GM12878 (cell line): ENCODE data around the gene GOPC. TPM values are rescaled to one million over a fixed set of nuclear protein-coding genes. Genes with fewer than 3 reads are reported as not detected.

Experiments
- ATAC-seq: fragments of 200-7000 bp; cut with Tn5 transposase; 3 replicates; pipeline ENCODE4 v1.9.1; 2020; ENCODE audit warnings: mild to moderate bottlenecking, moderate library complexity
- BruUV-seq: library from RNA; stranded (reverse); fragments of 400-500 nt; replicated peaks from 2 replicates; lab custom pipeline; 2021; lab: Mats Ljungman, UMichigan
- CTCF ChIA-PET: fragments of 300-600 bp; sonication (Branson Sonifier 250); formaldehyde crosslinking; extraction: SDS; loops from one replicate; lab custom pipeline; 2021; ENCODE audit warnings: inconsistent platforms; lab: Yijun Ruan, JAX
- POLR2A ChIA-PET: fragments of 350-600 bp; formaldehyde crosslinking; extraction: SDS; loops from one replicate; lab custom pipeline; 2021; ENCODE audit warnings: inconsistent platforms; lab: Charles Lee
- RAD21 ChIA-PET: fragments of 300-600 bp; sonication (Branson Sonifier 250); formaldehyde crosslinking; loops from one replicate; lab custom pipeline; 2023; ENCODE audit warnings: antibody characterized with exemption; ENCODE audit not compliant: unreplicated experiment; lab: Charles Lee
- SMC1A ChIA-PET: fragments of 300-600 bp; sonication (Branson Sonifier 250); formaldehyde crosslinking; loops from one replicate; lab custom pipeline; 2023; ENCODE audit not compliant: unreplicated experiment, uncharacterized antibody; lab: Charles Lee
- DNase-seq: peaks from one replicate; pipeline ENCODE4 v3.0.0-alpha.2; 2011; ENCODE audit warnings: low read depth, low spot score
- FAIRE-seq: peaks from 3 replicates; lab custom pipeline; 2011; peaks lifted over from hg19 to GRCh38; lab: Jason Lieb, UNC
- H2AFZ ChIP-seq: 2 replicates; pipeline ENCODE4 v1.6.0; 2011; ENCODE audit warnings: low read depth, low read length, control low read depth; ENCODE audit not compliant: control insufficient read depth
- H3K27ac ChIP-seq: 2 replicates; pipeline ENCODE4 v1.5.1; 2011; ENCODE audit warnings: control low read depth; ENCODE audit not compliant: control insufficient read depth, insufficient read depth
- H3K27me3 ChIP-seq, 2 experiments: replicated peaks in 1 of 2; 2 replicates each; pipeline versions ENCODE4 v1.6.0 to v1.6.1; 2011; ENCODE audit warnings: low read length in 1 of 2; ENCODE audit not compliant: control insufficient read depth in 2 of 2, insufficient read depth in 2 of 2
- H3K36me3 ChIP-seq, 2 experiments: 2 replicates each; pipeline ENCODE4 v1.5.1; 2011; ENCODE audit warnings: low read length in 1 of 2; ENCODE audit not compliant: control insufficient read depth in 2 of 2, insufficient read depth in 2 of 2
- H3K4me1 ChIP-seq: 2 replicates; pipeline ENCODE4 v1.6.1; 2011; ENCODE audit warnings: mild to moderate bottlenecking, low read length, moderate library complexity, mixed read lengths; ENCODE audit not compliant: control insufficient read depth, insufficient read depth
- H3K4me2 ChIP-seq: 2 replicates; pipeline ENCODE4 v1.6.0; 2011; ENCODE audit warnings: control low read depth; ENCODE audit not compliant: control insufficient read depth, insufficient read depth
- H3K4me3 ChIP-seq: fragments of 200-600 bp; sonication (generic); 2 replicates; pipeline ENCODE4 v1.5.1; 2016
- H3K79me2 ChIP-seq: 2 replicates; pipeline ENCODE4 v1.6.0; 2011; ENCODE audit warnings: low read length; ENCODE audit not compliant: control insufficient read depth, insufficient read depth
- H3K9ac ChIP-seq: 2 replicates; pipeline ENCODE4 v1.8.0; 2011; ENCODE audit warnings: low read length, control low read depth, mixed read lengths; ENCODE audit not compliant: control insufficient read depth, insufficient read depth
- H3K9me3 ChIP-seq: replicated peaks from 3 replicates; pipeline ENCODE4 v1.5.1; 2011; ENCODE audit warnings: mild to moderate bottlenecking, low read length; ENCODE audit not compliant: control insufficient read depth, insufficient read depth
- H4K20me1 ChIP-seq: 2 replicates; pipeline ENCODE4 v1.6.0; 2011; ENCODE audit not compliant: control insufficient read depth, insufficient read depth
- CREM ChIP-seq: IDR thresholded peaks from 2 replicates; pipeline ENCODE4 v1.6.1; 2014; ENCODE audit warnings: antibody characterized with exemption, low read depth
- E2F4 ChIP-seq: IDR thresholded peaks from 2 replicates; pipeline ENCODE4 v1.6.1; 2012; ENCODE audit warnings: low read depth, low read length, improper control_type of control experiment
- EED ChIP-seq: sonication (generic); IDR thresholded peaks from 2 replicates; pipeline ENCODE4 v1.6.1; 2016; ENCODE audit warnings: antibody characterized with exemption, low read depth
- HSF1 ChIP-seq: fragments of 150-350 bp; IDR thresholded peaks from 2 replicates; pipeline ENCODE4 v1.6.1; 2014; ENCODE audit warnings: mild to moderate bottlenecking, low read depth, low read length
- MEF2A ChIP-seq: IDR thresholded peaks from 2 replicates; pipeline ENCODE4 v1.6.1; 2011; ENCODE audit warnings: low read depth, mild to moderate bottlenecking, low read length, moderate library complexity; ENCODE audit not compliant: insufficient read depth
- MTA2 ChIP-seq: fragments of 450-650 bp; IDR thresholded peaks from 2 replicates; pipeline ENCODE4 v1.6.1; 2016; ENCODE audit warnings: low read depth, mild to moderate bottlenecking, moderate library complexity
- NFIC ChIP-seq: IDR thresholded peaks from 2 replicates; pipeline ENCODE4 v1.6.1; 2012; ENCODE audit warnings: low read depth, mild to moderate bottlenecking, inconsistent platforms, low read length, moderate library complexity
- NR2F1 ChIP-seq: fragments of 450-650 bp; conservative IDR thresholded peaks from 2 replicates; pipeline ENCODE4 v1.6.1; 2017; ENCODE audit warnings: mild to moderate bottlenecking
- RAD51 ChIP-seq: fragments of 450-650 bp; IDR thresholded peaks from 2 replicates; pipeline ENCODE4 v1.6.1; 2016; ENCODE audit warnings: moderate library complexity, mild to moderate bottlenecking, inconsistent platforms
- ZNF384 ChIP-seq: IDR thresholded peaks from 2 replicates; pipeline ENCODE4 v1.6.1; 2012; ENCODE audit warnings: low read depth, mild to moderate bottlenecking, low read length, improper control_type of control experiment, borderline replicate concordance
- WGBS: methylation state at CpG from one replicate; pipeline ENCODE4 v1.1.6; 2016; ENCODE audit warnings: low lambda C conversion rate; ENCODE audit not compliant: insufficient replicate concordance, insufficient coverage; ENCODE audit errors: missing lambda C conversion rate; 5-methylcytosine and 5-hydroxymethylcytosine counted together
- in situ Hi-C: fragments of 300-500 bp; cut with MboI; formaldehyde crosslinking; loops from 9 replicates; pipeline ENCODE4 v1.14.3; 2018; ENCODE audit warnings: mixed read lengths
- intact Hi-C: fragments of 100-400 bp; cut with micrococcal nuclease; formaldehyde crosslinking; loops from one replicate; pipeline ENCODE4 v1.14.2; 2022; ENCODE audit not compliant: unreplicated experiment
- polyA plus RNA-seq, 11 experiments: library from polyadenylated mRNA; depleted of rRNA in 4 of 11; unstranded in 6 of 11; stranded (reverse) in 5 of 11; fragments of >200 nt; fragmentation: Nextera tagmentation in 4 of 11; fragmentation: Illumina TruSeq in 1 of 11; extraction: Ambion mirVana in 4 of 11; extraction: Trizol in 1 of 11; gene quantifications; 1 replicate in 1 of 11; 2 replicates in 10 of 11; pipeline versions ENCODE4 v1.2.1 to v1.2.3, GENCODE V29; 2011 to 2016; ENCODE audit warnings: inconsistent platforms in 2 of 11, missing spikeins in 2 of 11, low read depth in 1 of 11
- total RNA-seq, 4 experiments: library from RNA; depleted of rRNA in 3 of 4; stranded (reverse); fragments of >200 nt in 3 of 4; fragmentation: Illumina TruSeq in 1 of 4; extraction: Trizol in 1 of 4; gene quantifications; 2 replicates each; pipeline versions ENCODE4 v1.2.1 to v1.2.3, GENCODE V29; 2013 to 2021
- TF ChIP-seq, protein P1 (sequence below): IDR thresholded peaks from 2 replicates; pipeline ENCODE4 v1.6.1; 2012; ENCODE audit warnings: low read length, inconsistent platforms

The GOPC gene
- total and polyA plus RNA-seq, 10 of the 15 experiments (the other 5 are each of a cell fraction or from before 2014, with no cell fraction given), result 5.8 to 28.5 (median 18.0) TPM

DNA sequence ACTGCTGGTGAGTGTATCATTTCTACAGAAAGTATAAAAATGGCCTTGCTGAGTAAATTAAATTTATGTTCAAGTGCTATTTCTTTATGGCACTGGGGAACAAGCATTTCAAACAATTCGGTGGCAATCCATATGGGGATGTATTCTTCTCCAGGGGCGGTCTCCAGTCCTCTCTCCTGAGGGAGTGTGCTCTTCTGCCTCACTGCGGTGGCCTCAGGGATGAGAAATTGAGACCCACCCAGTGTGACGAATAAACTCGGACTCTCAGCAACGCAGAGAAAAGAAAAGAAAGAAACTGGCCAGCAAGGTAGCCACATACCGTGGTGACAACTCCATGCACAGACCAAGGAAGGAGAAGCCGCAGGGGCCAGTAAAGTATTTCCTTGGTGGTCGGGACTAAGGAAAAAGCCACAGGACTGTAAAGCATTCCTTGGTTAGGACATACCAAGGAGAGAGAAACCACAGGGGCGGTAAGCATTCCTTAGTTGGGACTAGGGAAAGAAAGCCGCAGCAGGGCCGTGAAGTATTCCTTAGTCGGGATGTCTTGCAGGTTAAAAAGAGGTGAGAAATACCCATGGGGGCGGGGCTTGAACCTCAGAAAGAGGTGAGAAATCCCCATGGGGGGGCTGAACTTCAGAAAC is 13.6 kb upstream of the GOPC start:
- ChIA-PET RAD21 (no interaction called here), SMC1A (no interaction called here), POLR2A (no interaction called here), CTCF (no interaction called here)
- no peak overlapping the region for H2AFZ ChIP-seq
- H3K4me2 ChIP-seq, result no peak overlapping the region
- H3K79me2 ChIP-seq, result no peaks in the 10 kb centered on the region
- 0 out of 2 replicates have a peak, but pooled peaks cover 3% of the 10 kb centered on the region for H3K4me1 ChIP-seq
- peaks cover 7% of the 10 kb centered on the region; the same call in 2 of the 3 replicates for H3K9me3 ChIP-seq
- TF ChIP-seq E2F4, result no peak
- intact Hi-C loops, result no loop called here
- no peak for DNase-seq
- H3K27ac ChIP-seq, result peak overlapping the region; percentile 66
- WGBS, result 64% methylated on average over 14 of the region's 14 CpGs
- FAIRE-seq, result no peak
- in situ Hi-C loops, result no loop called here
- H4K20me1 ChIP-seq, result no peaks in the 10 kb centered on the region
- H3K9ac ChIP-seq, result no peak overlapping the region
- no peaks in the 10 kb centered on the region for H3K27me3 ChIP-seq
- ATAC-seq, result no peak
- no peaks in the 10 kb centered on the region for H3K36me3 ChIP-seq
- no TSS peak for BruUV-seq
- no peak overlapping the region for H3K4me3 ChIP-seq

DNA sequence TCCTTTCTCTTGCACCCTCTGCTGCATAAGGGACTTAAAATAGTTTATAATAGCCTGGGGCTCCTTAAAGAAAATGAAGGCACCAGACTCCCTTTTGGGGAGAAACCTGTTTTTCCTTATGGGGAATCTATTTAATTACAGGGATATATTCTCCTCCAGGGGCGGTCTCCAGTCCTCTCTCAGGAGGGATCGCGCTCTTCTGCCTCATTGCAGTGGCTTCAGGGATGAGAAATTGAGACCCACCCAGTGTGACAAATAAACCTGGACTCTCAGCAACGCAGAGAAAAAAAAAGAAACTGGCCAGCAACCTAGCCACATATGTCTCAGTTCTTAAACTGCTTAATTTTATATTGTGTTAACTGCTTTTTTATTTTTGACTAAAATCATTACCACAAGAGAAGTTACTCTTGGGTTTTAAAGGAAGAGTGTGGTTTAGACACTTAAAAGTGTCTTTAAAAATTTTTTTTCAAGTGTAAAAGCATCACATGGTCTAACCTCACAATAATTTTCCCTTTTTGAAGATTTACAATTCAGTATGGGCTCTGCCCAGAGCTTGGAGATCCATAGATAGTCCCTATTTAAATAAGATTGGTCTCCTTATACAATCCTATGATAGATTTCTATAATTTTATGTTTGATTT is 11.7 kb upstream of the GOPC start:
- no peak for FAIRE-seq
- 0 out of 2 replicates have a peak, but pooled peaks have one; percentile 6 for TF ChIP-seq MEF2A
- TF ChIP-seq EED, result no peak
- peak; percentile 35; the same call in 1 of the 2 replicates for TF ChIP-seq MTA2
- TF ChIP-seq ZNF384, result peak; percentile 51; the same call in 1 of the 2 replicates
- TF ChIP-seq, protein P1, sequence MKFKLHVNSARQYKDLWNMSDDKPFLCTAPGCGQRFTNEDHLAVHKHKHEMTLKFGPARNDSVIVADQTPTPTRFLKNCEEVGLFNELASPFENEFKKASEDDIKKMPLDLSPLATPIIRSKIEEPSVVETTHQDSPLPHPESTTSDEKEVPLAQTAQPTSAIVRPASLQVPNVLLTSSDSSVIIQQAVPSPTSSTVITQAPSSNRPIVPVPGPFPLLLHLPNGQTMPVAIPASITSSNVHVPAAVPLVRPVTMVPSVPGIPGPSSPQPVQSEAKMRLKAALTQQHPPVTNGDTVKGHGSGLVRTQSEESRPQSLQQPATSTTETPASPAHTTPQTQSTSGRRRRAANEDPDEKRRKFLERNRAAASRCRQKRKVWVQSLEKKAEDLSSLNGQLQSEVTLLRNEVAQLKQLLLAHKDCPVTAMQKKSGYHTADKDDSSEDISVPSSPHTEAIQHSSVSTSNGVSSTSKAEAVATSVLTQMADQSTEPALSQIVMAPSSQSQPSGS, result peak; percentile 30; the same call in 1 of the 2 replicates
- TF ChIP-seq NFIC, result peak; percentile 44; the same call in 1 of the 2 replicates
- TF ChIP-seq NR2F1, result no peak
- peak; percentile 62 for TF ChIP-seq RAD51
- TF ChIP-seq HSF1, result no peak
- TF ChIP-seq CREM, result no peak

More for the DNA sequence above, 11.7 kb upstream of the GOPC start:
- ChIA-PET POLR2A (no interaction called here), CTCF (interaction anchor here (1.3 kb wide), 1 partner anchor 10 kb away, joined by 8 read pairs; no protein-coding TSS in a partner anchor), RAD21 (no interaction called here), SMC1A (interaction anchor here (0.6 to 1.4 kb wide), 3 partner anchors 12 to 1360 kb away, joined by 3 to 5 read pairs (median 3); no protein-coding TSS in a partner anchor)
- peaks cover 7% of the 10 kb centered on the region; the same call in 2 of the 3 replicates for H3K9me3 ChIP-seq
- 0 out of 2 replicates have a peak overlapping the region, but pooled peaks have one; percentile 12 for H2AFZ ChIP-seq
- ATAC-seq, result peak; percentile 45
- no peak for DNase-seq
- BruUV-seq, result no TSS peak
- no peak overlapping the region for H3K4me3 ChIP-seq
- no peaks in the 10 kb centered on the region for H3K79me2 ChIP-seq
- WGBS, result 75% methylated on average over 4 of the region's 4 CpGs
- no peaks in the 10 kb centered on the region for H3K27me3 ChIP-seq
- no peak overlapping the region for H3K27ac ChIP-seq
- intact Hi-C loops (no loop called here), in situ Hi-C loops (no loop called here)
- H3K4me2 ChIP-seq, result no peak overlapping the region
- no peaks in the 10 kb centered on the region for H4K20me1 ChIP-seq
- H3K36me3 ChIP-seq, result no peaks in the 10 kb centered on the region
- H3K9ac ChIP-seq, result no peak overlapping the region
- 0 out of 2 replicates have a peak, but pooled peaks cover 3% of the 10 kb centered on the region for H3K4me1 ChIP-seq
